Measurements from ENCODE around the gene TAL1.

The TAL1 gene

DNA sequence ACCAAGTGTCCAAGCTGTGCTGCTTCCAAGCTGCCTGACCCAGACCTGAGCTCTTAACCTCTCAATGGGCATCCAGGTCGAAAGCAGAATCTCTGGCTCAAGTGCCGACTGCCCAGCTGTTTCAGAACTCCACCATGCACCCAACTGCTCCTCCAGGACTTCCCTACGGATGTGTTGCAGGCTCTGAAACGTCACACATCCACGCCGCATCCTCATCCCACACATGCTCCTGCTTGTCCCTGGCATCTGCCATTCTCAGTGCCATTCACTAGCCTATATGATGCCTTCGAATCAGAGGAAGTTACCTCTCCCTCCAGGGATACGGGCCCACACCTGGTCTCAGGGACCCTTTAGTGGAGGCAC is 53.4 kb downstream of the TAL1 start:
- DNase-seq = no peak

DNA sequence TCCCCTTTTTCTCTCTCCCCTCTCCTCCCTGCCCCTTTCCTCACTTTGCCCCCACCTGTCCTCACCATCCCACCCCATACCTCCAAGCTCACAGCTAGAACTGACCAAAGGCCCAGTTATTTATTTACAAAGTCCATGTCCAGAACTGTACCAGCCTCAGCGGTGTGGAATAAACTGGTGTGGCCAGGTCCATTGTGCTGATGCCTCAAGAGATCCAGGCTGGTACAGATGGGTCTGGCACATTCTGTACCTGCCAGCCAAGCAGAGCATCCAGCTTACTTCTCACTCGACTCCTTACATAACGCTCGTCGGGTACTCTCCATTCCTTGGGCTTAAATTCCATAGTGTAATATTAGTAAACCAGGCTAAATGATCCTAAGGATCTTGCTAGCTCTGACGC is 54.0 kb downstream of the TAL1 start:
- DNase-seq = no peak

DNA sequence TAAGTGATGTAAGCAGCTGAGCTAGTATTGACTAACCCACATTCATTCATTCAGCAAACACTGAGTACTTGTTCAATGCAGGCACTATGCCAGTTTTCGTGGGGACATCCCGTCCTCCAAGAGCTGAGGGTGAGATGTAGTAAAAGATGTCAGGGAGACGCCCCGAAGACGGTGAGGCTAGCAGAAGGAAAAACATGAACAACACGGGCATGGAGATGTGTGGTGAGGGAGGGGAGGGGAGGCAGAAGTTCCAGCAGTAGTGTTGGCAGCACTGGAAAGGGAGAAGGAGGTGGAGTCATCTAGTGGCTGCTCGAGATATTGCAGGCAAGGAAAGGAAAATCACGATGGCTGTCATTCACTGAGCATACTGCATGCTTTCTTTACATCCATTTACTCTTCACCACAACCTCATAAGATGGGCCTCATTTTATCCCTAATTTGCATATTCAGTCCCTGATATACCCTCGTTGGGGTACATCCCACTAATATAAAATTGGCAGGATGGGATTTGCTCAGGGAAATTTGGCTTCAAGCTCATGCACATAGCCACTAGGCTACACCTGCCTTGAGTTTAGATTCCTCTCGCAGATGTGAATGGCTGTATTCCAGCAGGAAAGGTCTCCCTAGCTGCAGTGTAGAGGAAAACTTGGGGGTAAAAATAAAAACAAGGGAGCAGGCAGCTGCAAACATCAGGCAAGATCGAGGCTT is 56.6 kb downstream of the TAL1 start:
- DNase-seq = peak in 42 of 56 donors; percentile 8 to 70 (median 40)

DNA sequence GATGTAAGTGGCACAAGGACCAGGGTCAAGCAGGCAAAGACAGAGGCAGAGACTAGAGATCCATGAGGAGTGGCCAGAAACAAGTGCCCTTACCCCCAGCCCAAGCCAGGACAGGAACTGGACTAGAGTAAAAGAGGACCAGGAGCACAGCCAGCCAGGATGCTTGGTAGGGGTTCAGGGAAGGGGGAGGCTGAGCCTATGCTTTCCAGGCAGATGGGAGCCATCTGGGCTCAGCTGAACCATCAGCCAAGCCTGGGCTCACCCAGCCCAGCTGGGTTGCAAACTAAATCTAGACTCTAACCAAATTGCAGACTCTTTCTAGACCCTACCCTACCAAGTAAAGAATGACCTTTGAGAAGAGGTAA is 57.4 kb downstream of the TAL1 start:
- DNase-seq = no peak

DNA sequence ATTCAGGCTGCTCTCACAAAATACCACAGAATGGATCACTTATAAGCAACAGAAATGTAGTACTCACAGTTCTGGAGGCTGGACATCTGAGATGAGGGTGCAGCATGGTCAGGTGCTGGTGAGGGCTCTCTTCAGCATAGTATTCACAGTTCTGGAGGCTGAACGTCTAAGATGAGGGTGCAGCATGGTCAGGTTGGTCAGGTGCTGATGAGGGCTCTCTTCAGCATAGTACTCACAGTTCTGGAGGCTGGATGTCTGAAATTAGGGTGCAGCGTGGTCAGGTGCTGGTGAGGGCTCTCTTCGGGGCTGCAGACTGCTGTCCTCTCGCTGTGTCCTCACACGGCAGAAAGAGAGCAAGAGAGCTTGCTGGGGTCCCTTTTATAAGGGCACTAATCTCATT is 59.2 kb downstream of the TAL1 start:
- no peak for DNase-seq
